H1 (cell line): Measurements from ENCODE around the gene MGMT. TPM values are rescaled to one million over a fixed set of nuclear protein-coding genes. Genes with fewer than 3 reads are reported as not detected.

Source experiments
- CTCF ChIA-PET: fragments of 300-600 bp; sonication (Branson Sonifier 250); formaldehyde crosslinking; loops from one replicate; lab custom pipeline; 2021; ENCODE audit not compliant: partially characterized antibody; lab: Charles Lee
- POLR2A ChIA-PET: fragments of 300-600 bp; sonication (Branson Sonifier 250); formaldehyde crosslinking; loops from one replicate; lab custom pipeline; 2021; ENCODE audit warnings: inconsistent platforms; ENCODE audit not compliant: partially characterized antibody; lab: Charles Lee
- DNase-seq, 2 experiments: peaks; one replicate each; pipeline versions ENCODE4 v3.0.0 to v3.0.0-alpha.2; 2010 to 2022; ENCODE audit warnings: low spot score in 2 of 2, low read depth in 1 of 2, mixed read lengths in 1 of 2
- FAIRE-seq: peaks from 2 replicates; lab custom pipeline; 2011; peaks lifted over from hg19 to GRCh38; lab: Jason Lieb, UNC
- H2AFZ ChIP-seq: 2 replicates; pipeline ENCODE4 v1.8.1; 2012; ENCODE audit warnings: low read length, inconsistent platforms
- H2AK5ac ChIP-seq: 2 replicates; pipeline ENCODE4 v1.6.1; 2013; ENCODE audit warnings: low read depth, low read length
- H2BK120ac ChIP-seq: replicated peaks from 2 replicates; pipeline ENCODE3; 2013; ENCODE audit warnings: low read depth, low read length, inconsistent platforms
- H2BK12ac ChIP-seq: 2 replicates; pipeline ENCODE4 v1.6.1; 2013; ENCODE audit warnings: low read depth, low read length
- H2BK15ac ChIP-seq: 2 replicates; pipeline ENCODE4 v1.6.1; 2013; ENCODE audit warnings: low read length
- H2BK20ac ChIP-seq: 2 replicates; pipeline ENCODE4 v1.6.1; 2013; ENCODE audit warnings: low read length
- H2BK5ac ChIP-seq: 2 replicates; pipeline ENCODE4 v1.6.1; 2013; ENCODE audit warnings: low read depth, low read length
- H3K14ac ChIP-seq: 2 replicates; pipeline ENCODE4 v1.6.1; 2013; ENCODE audit warnings: inconsistent platforms; ENCODE audit not compliant: insufficient read length
- H3K18ac ChIP-seq: 2 replicates; pipeline ENCODE4 v1.6.1; 2013; ENCODE audit warnings: low read length; ENCODE audit errors: extremely low read depth
- H3K23ac ChIP-seq: 2 replicates; pipeline ENCODE4 v1.6.1; 2013; ENCODE audit warnings: inconsistent platforms; ENCODE audit not compliant: insufficient read length
- H3K23me2 ChIP-seq: 2 replicates; pipeline ENCODE4 v1.6.1; 2013; ENCODE audit warnings: low read depth, low read length
- H3K27ac ChIP-seq: 2 replicates; pipeline ENCODE4 v1.6.1; 2011; ENCODE audit warnings: low read depth, low read length, inconsistent platforms
- H3K27me3 ChIP-seq, 4 experiments: replicated peaks in 1 of 4; 1 replicate in 1 of 4; 2 replicates in 3 of 4; pipeline versions ENCODE4 v1.6.1 to v1.8.1; 2011 to 2013; ENCODE audit warnings: low read length in 3 of 4, mild to moderate bottlenecking in 3 of 4, inconsistent platforms in 2 of 4, mixed read lengths in 2 of 4, moderate library complexity in 1 of 4; ENCODE audit not compliant: control insufficient read depth in 3 of 4, insufficient read depth in 3 of 4; ENCODE audit errors: extremely low read depth in 1 of 4
- H3K36me3 ChIP-seq, 4 experiments: 2 replicates each; pipeline versions ENCODE4 v1.6.1 to v1.8.1; 2011 to 2013; ENCODE audit warnings: mild to moderate bottlenecking in 4 of 4, low read length in 3 of 4, moderate library complexity in 2 of 4, control low read depth in 1 of 4, inconsistent platforms in 1 of 4; ENCODE audit not compliant: insufficient read depth in 4 of 4, control insufficient read depth in 2 of 4
- H3K4ac ChIP-seq: replicated peaks from 2 replicates; pipeline ENCODE3; 2013; ENCODE audit warnings: low read length, low read depth, mixed read lengths, inconsistent platforms; ENCODE audit not compliant: insufficient read length
- H3K4me1 ChIP-seq, 4 experiments: replicated peaks in 1 of 4; 1 replicate in 1 of 4; 2 replicates in 3 of 4; pipeline versions ENCODE4 v1.6.1 to v1.8.1; 2011 to 2013; ENCODE audit warnings: low read length in 3 of 4, inconsistent platforms in 2 of 4, mixed read lengths in 1 of 4; ENCODE audit not compliant: insufficient read depth in 4 of 4, control insufficient read depth in 3 of 4
- H3K4me2 ChIP-seq, 2 experiments: 2 replicates each; pipeline versions ENCODE4 v1.6.1 to v1.8.1; 2011 to 2013; ENCODE audit warnings: low read depth in 2 of 2, low read length in 2 of 2, control low read depth in 1 of 2, inconsistent platforms in 1 of 2, mild to moderate bottlenecking in 1 of 2; ENCODE audit not compliant: insufficient read depth in 1 of 2
- H3K4me3 ChIP-seq, 4 experiments: fragments of 200-600, 300-600 bp in 1 of 4; sonication (generic), shearing (Covaris generic), sonication (Bioruptor Twin) in 1 of 4; 2 replicates each; pipeline versions ENCODE4 v1.5.1 to v1.8.1; 2011 to 2016; ENCODE audit warnings: low read length in 4 of 4, low read depth in 3 of 4, control low read depth in 2 of 4, inconsistent platforms in 2 of 4, mild to moderate bottlenecking in 2 of 4, mixed read lengths in 1 of 4, moderate library complexity in 1 of 4; ENCODE audit not compliant: insufficient read depth in 2 of 4; ENCODE audit errors: extremely low read depth in 1 of 4
- H3K56ac ChIP-seq: replicated peaks from 2 replicates; pipeline ENCODE3; 2013; ENCODE audit warnings: low read depth, mild to moderate bottlenecking, mixed read lengths, low read length, inconsistent platforms; ENCODE audit not compliant: insufficient read length
- H3K79me1 ChIP-seq: 2 replicates; pipeline ENCODE4 v1.6.1; 2013; ENCODE audit warnings: low read depth, low read length, control low read depth
- H3K79me2 ChIP-seq, 2 experiments: 2 replicates each; pipeline versions ENCODE4 v1.6.1 to v1.8.1; 2012 to 2013; ENCODE audit warnings: low read length in 2 of 2, mild to moderate bottlenecking in 2 of 2, inconsistent platforms in 1 of 2; ENCODE audit not compliant: insufficient read depth in 2 of 2, control insufficient read depth in 1 of 2
- H3K9ac ChIP-seq, 4 experiments: replicated peaks in 1 of 4; 1 replicate in 1 of 4; 2 replicates in 3 of 4; pipeline versions ENCODE4 v1.6.1 to v1.8.1; 2011 to 2013; ENCODE audit warnings: low read depth in 3 of 4, low read length in 3 of 4, control low read depth in 2 of 4, mild to moderate bottlenecking in 2 of 4, moderate library complexity in 2 of 4, inconsistent platforms in 1 of 4; ENCODE audit errors: extremely low read depth in 1 of 4
- H3K9me3 ChIP-seq, 2 experiments: 2 replicates each; pipeline versions ENCODE4 v1.6.1 to v1.8.1; 2012 to 2013; ENCODE audit warnings: mild to moderate bottlenecking in 2 of 2, moderate library complexity in 2 of 2, control low read depth in 1 of 2, inconsistent platforms in 1 of 2, low read depth in 1 of 2, low read length in 1 of 2, mixed read lengths in 1 of 2; ENCODE audit not compliant: insufficient read depth in 2 of 2
- H4K20me1 ChIP-seq, 2 experiments: replicated peaks in 1 of 2; 2 replicates each; pipeline versions ENCODE3 to v1.8.1; 2011 to 2013; ENCODE audit warnings: inconsistent platforms in 2 of 2, low read length in 2 of 2, mild to moderate bottlenecking in 1 of 2; ENCODE audit not compliant: insufficient read depth in 2 of 2, control insufficient read depth in 1 of 2
- H4K5ac ChIP-seq: 2 replicates; pipeline ENCODE4 v1.6.1; 2013; ENCODE audit warnings: low read length, low read depth, mixed read lengths, inconsistent platforms; ENCODE audit not compliant: insufficient read length
- H4K8ac ChIP-seq: 2 replicates; pipeline ENCODE4 v1.8.0; 2013; ENCODE audit warnings: mild to moderate bottlenecking, moderate library complexity, low read length, inconsistent platforms; ENCODE audit not compliant: insufficient read depth; ENCODE audit errors: extremely low read depth
- H4K91ac ChIP-seq: replicated peaks from 2 replicates; pipeline ENCODE3; 2013; ENCODE audit warnings: low read length, mixed read lengths, inconsistent platforms; ENCODE audit not compliant: insufficient read length
- ATF3 ChIP-seq: IDR thresholded peaks from 2 replicates; pipeline ENCODE4 v1.6.1; 2011; ENCODE audit warnings: low read depth, mild to moderate bottlenecking, low read length; ENCODE audit not compliant: insufficient read depth
- BRCA1 ChIP-seq: IDR thresholded peaks from 2 replicates; pipeline ENCODE4 v1.6.1; 2012; ENCODE audit warnings: low read depth, low read length, improper control_type of control experiment
- CBX5 ChIP-seq: fragments of 300-800, 300-1000 bp; sonication (generic); IDR thresholded peaks from 2 replicates; pipeline ENCODE4 v1.7.1; 2016; ENCODE audit warnings: antibody characterized with exemption, low read length, low read depth
- CTBP2 ChIP-seq: IDR thresholded peaks from 2 replicates; pipeline ENCODE4 v1.7.0; 2011; ENCODE audit warnings: borderline replicate concordance, mild to moderate bottlenecking, moderate library complexity, mixed read lengths, low read length; ENCODE audit not compliant: insufficient read depth, insufficient read length
- EP300 ChIP-seq, 2 experiments: IDR thresholded peaks; 1 replicate in 1 of 2; 2 replicates in 1 of 2; pipeline ENCODE4 v1.6.1; 2011 to 2012; ENCODE audit warnings: low read depth in 2 of 2, low read length in 2 of 2, mild to moderate bottlenecking in 2 of 2, borderline replicate concordance in 1 of 2, inconsistent platforms in 1 of 2, moderate library complexity in 1 of 2
- KDM4A ChIP-seq: IDR thresholded peaks from one replicate; pipeline ENCODE4 v1.7.1; 2012; ENCODE audit warnings: low read depth, mild to moderate bottlenecking, moderate library complexity, low read length, inconsistent platforms; ENCODE audit not compliant: severe bottlenecking
- POLR2AphosphoS5 ChIP-seq: IDR thresholded peaks from 2 replicates; pipeline ENCODE4 v1.6.1; 2011; ENCODE audit warnings: low read depth, low read length
- RAD21 ChIP-seq, 2 experiments: IDR thresholded peaks in 1 of 2; conservative IDR thresholded peaks in 1 of 2; 2 replicates each; pipeline ENCODE4 v1.6.1; 2011; ENCODE audit warnings: low read depth in 2 of 2, low read length in 2 of 2, improper control_type of control experiment in 1 of 2, inconsistent platforms in 1 of 2, mild to moderate bottlenecking in 1 of 2, moderate library complexity in 1 of 2
- SIN3A ChIP-seq, 2 experiments: IDR thresholded peaks in 1 of 2; conservative IDR thresholded peaks in 1 of 2; 2 replicates each; pipeline ENCODE4 v1.6.1; 2011 to 2012; ENCODE audit warnings: low read length in 2 of 2, improper control_type of control experiment in 1 of 2, low read depth in 1 of 2, mild to moderate bottlenecking in 1 of 2
- SP4 ChIP-seq: IDR thresholded peaks from 2 replicates; pipeline ENCODE4 v1.6.1; 2012; ENCODE audit warnings: low read length, inconsistent platforms
- TAF1 ChIP-seq: IDR thresholded peaks from 2 replicates; pipeline ENCODE4 v1.6.1; 2011; ENCODE audit warnings: mild to moderate bottlenecking, low read depth, low read length
- TAF7 ChIP-seq: optimal IDR thresholded peaks from 2 replicates; pipeline ENCODE3; 2011; ENCODE audit warnings: low read depth, mild to moderate bottlenecking, inconsistent platforms, low read length, moderate library complexity, borderline replicate concordance
- TEAD4 ChIP-seq: IDR thresholded peaks from 2 replicates; pipeline ENCODE4 v1.6.1; 2012; ENCODE audit warnings: low read depth, low read length, inconsistent platforms, mixed read lengths
- WGBS, 2 experiments: shearing (Covaris generic) in 1 of 2; methylation state at CpG; one replicate each; pipeline versions ENCODE4 v1.1.6 to v1.1.7; 2013 to 2015; ENCODE audit warnings: low lambda C conversion rate in 2 of 2, mixed read lengths in 2 of 2, inconsistent platforms in 1 of 2, low coverage in 1 of 2, missing lambda C conversion rate in 1 of 2; ENCODE audit not compliant: insufficient replicate concordance in 2 of 2, insufficient coverage in 1 of 2, insufficient read length in 1 of 2; ENCODE audit errors: extremely low coverage in 1 of 2, missing lambda C conversion rate in 1 of 2; 5-methylcytosine and 5-hydroxymethylcytosine counted together
- polyA plus RNA-seq, 7 experiments: library from polyadenylated mRNA; depleted of rRNA in 3 of 7; stranded (reverse) in 5 of 7; unstranded in 2 of 7; fragments of >200 nt in 5 of 7; fragments of 200-250 nt in 2 of 7; gene quantifications; 1 replicate in 5 of 7; 2 replicates in 1 of 7; 4 replicates in 1 of 7; pipeline versions ENCODE4 v1.2.1 to v1.2.3, GENCODE V29; 2011 to 2013; ENCODE audit warnings: missing spikeins in 2 of 7, mixed read lengths in 2 of 7
- total RNA-seq: library from RNA; stranded (reverse); fragmentation: NEBNext Ultra II Directional; extraction: Animal tissue kit (Norgen Biotek cat#: 25700); gene quantifications from 2 replicates; pipeline ENCODE4 v1.2.1, GENCODE V29; 2021

MGMT gene
- total and polyA plus RNA-seq, 2 of the 8 experiments (the other 6 are each of a cell fraction or from before 2014, with no cell fraction given) = 9.9 to 10.7 TPM

- H3K23ac ChIP-seq = no peak overlapping the region
- H3K27me3 ChIP-seq = no peaks in the 10 kb centered on the region
- TF ChIP-seq TAF1 = no peak
- no peak for TF ChIP-seq KDM4A
- TF ChIP-seq TEAD4 = no peak
- no peak for TF ChIP-seq RAD21 (IDR thresholded peaks at IDR 0.05 in 1 of 2, conservative IDR thresholded peaks at IDR 0.05 in 1 of 2; ENCODE audit: low read depth in 2 of 2, low read length in 2 of 2)
- no peak for TF ChIP-seq BRCA1
- TF ChIP-seq SP4 = no peak
- no peak for TF ChIP-seq CBX5
- no peak for TF ChIP-seq TAF7
- TF ChIP-seq POLR2AphosphoS5 = no peak
- TF ChIP-seq SIN3A (conservative IDR thresholded peaks at IDR 0.05 in 1 of 2, IDR thresholded peaks at IDR 0.05 in 1 of 2; ENCODE audit: low read depth in 1 of 2, low read length in 2 of 2) = no peak
- TF ChIP-seq EP300 (IDR thresholded peaks at IDR 0.05; ENCODE audit: borderline replicate concordance in 1 of 2, low read depth in 2 of 2, low read length in 2 of 2) = no peak
- no peak for TF ChIP-seq ATF3
- no peak for TF ChIP-seq CTBP2
- peaks cover 24 to 40% of the 10 kb centered on the region in 2 experiments for H3K9me3 ChIP-seq
- H2AFZ ChIP-seq = no peak overlapping the region
- H3K4ac ChIP-seq = no peak overlapping the region
- H4K8ac ChIP-seq = no peak overlapping the region
- WGBS, 2 experiments = 57% methylated on average over 3 of the region's 3 CpGs; no CpG with 5 or more reads in 1 of the 2 experiments
- H3K56ac ChIP-seq = no peak overlapping the region
- no peak overlapping the region for H3K14ac ChIP-seq
- no peaks in the 10 kb centered on the region for H4K20me1 ChIP-seq
- DNase-seq (no peak), FAIRE-seq (no peak)
- H3K4me3 ChIP-seq = no peak overlapping the region
- H2AK5ac ChIP-seq = no peak overlapping the region
- no peak overlapping the region for H3K9ac ChIP-seq
- no peak overlapping the region for H2BK15ac ChIP-seq
- H4K91ac ChIP-seq = no peak overlapping the region
- peaks cover 0 to 3% (median 0%) of the 10 kb centered on the region in 4 experiments; a peak in 2 of 8 replicates for H3K36me3 ChIP-seq
- H3K18ac ChIP-seq = no peak overlapping the region
- CTCF ChIA-PET = no interaction called here
- no peak overlapping the region for H2BK5ac ChIP-seq
- H3K79me1 ChIP-seq = no peaks in the 10 kb centered on the region
- H2BK120ac ChIP-seq = no peak overlapping the region
- H4K5ac ChIP-seq = no peak overlapping the region
- no peaks in the 10 kb centered on the region; the same call in 1 of the 2 replicates for H3K23me2 ChIP-seq
- no peaks in the 10 kb centered on the region for H3K4me1 ChIP-seq
- no peaks in the 10 kb centered on the region for H3K79me2 ChIP-seq
- POLR2A ChIA-PET = no interaction called here
- no peak overlapping the region for H2BK20ac ChIP-seq
- no peak overlapping the region for H3K4me2 ChIP-seq
- no peak overlapping the region for H2BK12ac ChIP-seq
- no peak overlapping the region for H3K27ac ChIP-seq
Observed at GRCh38 chr10:129486805-129487204, 19.8 kb downstream of the MGMT start.
